AG20443 (cell line): Measurements from ENCODE around the gene LIMK2.
A peak's percentile ranks its signal among the peaks of the same experiment; 100 is the strongest.

Experiments
- DNase-seq: peaks from one replicate; pipeline ENCODE4 v3.0.0; 2012; ENCODE audit warnings: low spot score, mixed read lengths

LIMK2 gene

DNA sequence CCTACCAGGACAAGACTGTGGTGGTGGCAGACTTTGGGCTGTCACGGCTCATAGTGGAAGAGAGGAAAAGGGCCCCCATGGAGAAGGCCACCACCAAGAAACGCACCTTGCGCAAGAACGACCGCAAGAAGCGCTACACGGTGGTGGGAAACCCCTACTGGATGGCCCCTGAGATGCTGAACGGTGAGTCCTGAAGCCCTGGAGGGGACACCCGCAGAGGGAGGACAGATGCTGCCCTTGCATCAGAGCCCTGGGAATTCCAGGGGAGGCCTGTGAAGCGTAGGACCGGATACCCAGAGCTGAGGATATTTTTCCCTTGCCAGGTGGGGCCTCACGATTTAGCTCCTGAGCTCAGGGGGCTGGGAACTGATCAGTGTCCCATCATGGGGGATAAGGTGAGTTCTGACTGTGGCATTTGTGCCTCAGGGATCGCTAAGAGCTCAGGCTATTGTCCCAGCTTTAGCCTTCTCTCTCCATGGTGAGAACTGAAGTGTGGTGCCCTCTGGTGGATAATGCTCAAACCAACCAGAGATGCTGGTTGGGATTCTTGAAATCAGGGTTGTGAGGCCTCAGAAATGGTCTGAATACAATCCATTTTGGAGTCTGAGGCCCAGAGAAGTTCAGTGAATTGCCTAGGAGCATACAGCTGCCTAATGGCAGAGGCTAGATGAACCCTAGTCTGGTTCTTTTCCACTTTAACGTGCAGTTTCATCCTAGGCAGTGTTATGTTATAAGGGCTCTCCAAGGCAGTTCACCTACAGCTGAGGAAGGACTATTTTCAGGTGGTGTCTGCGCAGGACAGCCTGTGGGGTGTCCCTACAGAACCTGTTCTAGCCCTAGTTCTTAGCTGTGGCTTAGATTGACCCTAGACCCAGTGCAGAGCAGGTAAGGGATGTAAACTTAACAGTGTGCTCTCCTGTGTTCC is 60.7 kb downstream of the LIMK2 start:
- DNase-seq: peak; percentile 80

DNA sequence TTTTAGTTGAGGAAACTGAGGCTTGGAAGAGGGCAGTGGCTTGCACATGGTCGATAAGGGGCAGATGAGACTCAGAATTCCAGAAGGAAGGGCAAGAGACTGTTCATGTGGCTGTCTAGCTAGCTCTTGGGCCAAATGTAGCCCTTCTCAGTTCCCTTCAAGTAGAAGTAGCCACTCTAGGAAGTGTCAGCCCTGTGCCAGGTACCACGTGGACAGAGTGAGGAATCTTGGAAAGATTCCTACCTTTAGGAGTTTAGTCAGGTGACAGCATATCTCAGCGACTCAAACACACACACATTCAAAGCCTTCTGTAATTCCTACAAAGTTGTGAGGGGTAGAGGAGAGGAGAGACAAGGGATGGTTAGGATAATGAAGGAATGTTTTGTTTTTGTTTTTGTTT is 61.9 kb downstream of the LIMK2 start:
- no peak for DNase-seq

GRCh38 chr22:31275018-31275417 is 62.9 kb downstream of the LIMK2 start:
- no peak for DNase-seq

GRCh38 chr22:31275576-31275975 is 63.5 kb downstream of the LIMK2 start:
- no peak for DNase-seq

GRCh38 chr22:31276426-31277167 is 64.5 kb downstream of the LIMK2 start:
- no peak for DNase-seq

GRCh38 chr22:31277741-31278140 is 65.6 kb downstream of the LIMK2 start:
- no peak for DNase-seq

DNA sequence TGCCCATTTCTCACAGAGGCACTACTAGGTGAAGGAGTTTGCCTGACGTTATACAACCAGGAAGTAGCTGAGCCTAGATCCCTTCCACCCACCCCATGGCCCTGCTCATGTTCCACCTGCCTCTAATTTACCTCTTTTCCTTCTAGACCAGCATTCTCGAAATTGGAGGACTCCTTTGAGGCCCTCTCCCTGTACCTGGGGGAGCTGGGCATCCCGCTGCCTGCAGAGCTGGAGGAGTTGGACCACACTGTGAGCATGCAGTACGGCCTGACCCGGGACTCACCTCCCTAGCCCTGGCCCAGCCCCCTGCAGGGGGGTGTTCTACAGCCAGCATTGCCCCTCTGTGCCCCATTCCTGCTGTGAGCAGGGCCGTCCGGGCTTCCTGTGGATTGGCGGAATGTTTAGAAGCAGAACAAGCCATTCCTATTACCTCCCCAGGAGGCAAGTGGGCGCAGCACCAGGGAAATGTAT is 66.1 kb downstream of the LIMK2 start:
- no peak for DNase-seq

DNA sequence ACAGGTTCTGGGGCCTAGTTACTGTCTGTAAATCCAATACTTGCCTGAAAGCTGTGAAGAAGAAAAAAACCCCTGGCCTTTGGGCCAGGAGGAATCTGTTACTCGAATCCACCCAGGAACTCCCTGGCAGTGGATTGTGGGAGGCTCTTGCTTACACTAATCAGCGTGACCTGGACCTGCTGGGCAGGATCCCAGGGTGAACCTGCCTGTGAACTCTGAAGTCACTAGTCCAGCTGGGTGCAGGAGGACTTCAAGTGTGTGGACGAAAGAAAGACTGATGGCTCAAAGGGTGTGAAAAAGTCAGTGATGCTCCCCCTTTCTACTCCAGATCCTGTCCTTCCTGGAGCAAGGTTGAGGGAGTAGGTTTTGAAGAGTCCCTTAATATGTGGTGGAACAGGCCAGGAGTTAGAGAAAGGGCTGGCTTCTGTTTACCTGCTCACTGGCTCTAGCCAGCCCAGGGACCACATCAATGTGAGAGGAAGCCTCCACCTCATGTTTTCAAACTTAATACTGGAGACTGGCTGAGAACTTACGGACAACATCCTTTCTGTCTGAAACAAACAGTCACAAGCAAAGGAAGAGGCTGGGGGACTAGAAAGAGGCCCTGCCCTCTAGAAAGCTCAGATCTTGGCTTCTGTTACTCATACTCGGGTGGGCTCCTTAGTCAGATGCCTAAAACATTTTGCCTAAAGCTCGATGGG is 66.7 kb downstream of the LIMK2 start:
- DNase-seq: no peak

GRCh38 chr22:31279327-31279669 is 67.2 kb downstream of the LIMK2 start:
- DNase-seq: no peak

DNA sequence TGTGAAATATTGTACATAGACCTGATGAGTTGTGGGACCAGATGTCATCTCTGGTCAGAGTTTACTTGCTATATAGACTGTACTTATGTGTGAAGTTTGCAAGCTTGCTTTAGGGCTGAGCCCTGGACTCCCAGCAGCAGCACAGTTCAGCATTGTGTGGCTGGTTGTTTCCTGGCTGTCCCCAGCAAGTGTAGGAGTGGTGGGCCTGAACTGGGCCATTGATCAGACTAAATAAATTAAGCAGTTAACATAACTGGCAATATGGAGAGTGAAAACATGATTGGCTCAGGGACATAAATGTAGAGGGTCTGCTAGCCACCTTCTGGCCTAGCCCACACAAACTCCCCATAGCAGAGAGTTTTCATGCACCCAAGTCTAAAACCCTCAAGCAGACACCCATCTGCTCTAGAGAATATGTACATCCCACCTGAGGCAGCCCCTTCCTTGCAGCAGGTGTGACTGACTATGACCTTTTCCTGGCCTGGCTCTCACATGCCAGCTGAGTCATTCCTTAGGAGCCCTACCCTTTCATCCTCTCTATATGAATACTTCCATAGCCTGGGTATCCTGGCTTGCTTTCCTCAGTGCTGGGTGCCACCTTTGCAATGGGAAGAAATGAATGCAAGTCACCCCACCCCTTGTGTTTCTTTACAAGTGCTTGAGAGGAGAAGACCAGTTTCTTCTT is 67.9 kb downstream of the LIMK2 start:
- no peak for DNase-seq

DNA sequence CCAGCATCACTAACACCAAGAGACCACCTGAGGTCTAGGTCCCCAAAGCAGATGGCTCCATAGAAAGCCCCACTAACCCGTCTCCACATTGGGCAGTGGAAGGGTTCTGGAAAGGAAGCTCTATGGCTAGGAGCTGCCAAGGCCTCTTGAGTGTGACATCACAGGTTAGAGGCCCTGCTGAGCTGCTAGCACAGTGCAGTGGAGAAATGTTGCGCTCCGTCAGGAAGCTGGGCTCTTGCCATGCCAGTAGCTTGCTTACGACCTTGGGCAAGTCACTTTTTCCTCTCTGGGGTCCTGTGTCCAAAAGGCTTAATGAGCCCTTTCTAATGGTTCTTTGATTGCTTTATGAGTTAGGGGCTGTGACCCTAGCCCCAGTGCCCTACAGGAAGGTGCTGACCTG is 69.6 kb downstream of the LIMK2 start:
- DNase-seq: no peak

GRCh38 chr22:31282748-31283468 is 70.8 kb downstream of the LIMK2 start:
- DNase-seq: no peak

DNA sequence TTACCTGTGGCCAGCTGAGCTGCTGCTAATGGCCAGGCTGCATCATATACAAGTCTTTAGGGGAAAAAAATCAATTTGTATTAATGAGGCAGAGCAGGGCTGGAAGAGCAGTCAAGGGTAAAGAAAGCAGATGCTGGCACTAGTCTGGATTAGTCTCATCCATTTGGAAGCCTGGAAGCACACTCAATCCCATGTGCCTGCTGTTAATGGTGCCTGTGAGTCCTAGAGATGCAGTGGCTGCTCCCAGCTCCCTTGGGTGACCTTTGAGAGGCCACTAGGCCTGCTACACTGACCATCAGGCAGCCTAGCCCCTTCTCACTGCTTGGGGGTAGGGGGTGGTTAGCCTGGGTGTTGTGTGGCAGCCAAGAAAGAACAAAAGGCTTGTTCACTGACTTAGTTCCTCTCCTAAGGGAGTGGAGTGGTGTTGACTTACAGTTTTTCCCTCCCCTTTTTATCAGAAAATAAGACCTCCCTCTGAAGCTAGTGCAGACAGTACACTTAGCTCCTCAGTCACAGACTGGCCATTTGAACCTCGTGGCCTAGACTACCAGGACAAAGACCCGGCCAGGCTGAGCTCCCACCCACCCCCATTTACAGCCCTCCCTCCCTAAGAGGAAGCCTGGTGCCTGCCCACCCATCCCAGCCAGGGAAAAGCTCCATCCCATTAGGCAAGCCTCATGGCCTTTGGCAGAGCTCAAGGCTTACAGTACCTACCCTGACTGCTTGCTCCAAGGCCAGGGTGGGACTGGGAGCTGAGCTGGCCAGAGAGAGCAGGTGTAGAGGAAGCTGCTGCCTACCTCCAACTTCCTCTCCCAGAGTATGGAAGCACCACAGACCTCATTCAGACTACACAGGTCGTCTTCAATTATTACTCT is 72.4 kb downstream of the LIMK2 start:
- DNase-seq: no peak

- no peak for DNase-seq
Observed at GRCh38 chr22:31286360-31287255, 74.5 kb downstream of the LIMK2 start.

DNA sequence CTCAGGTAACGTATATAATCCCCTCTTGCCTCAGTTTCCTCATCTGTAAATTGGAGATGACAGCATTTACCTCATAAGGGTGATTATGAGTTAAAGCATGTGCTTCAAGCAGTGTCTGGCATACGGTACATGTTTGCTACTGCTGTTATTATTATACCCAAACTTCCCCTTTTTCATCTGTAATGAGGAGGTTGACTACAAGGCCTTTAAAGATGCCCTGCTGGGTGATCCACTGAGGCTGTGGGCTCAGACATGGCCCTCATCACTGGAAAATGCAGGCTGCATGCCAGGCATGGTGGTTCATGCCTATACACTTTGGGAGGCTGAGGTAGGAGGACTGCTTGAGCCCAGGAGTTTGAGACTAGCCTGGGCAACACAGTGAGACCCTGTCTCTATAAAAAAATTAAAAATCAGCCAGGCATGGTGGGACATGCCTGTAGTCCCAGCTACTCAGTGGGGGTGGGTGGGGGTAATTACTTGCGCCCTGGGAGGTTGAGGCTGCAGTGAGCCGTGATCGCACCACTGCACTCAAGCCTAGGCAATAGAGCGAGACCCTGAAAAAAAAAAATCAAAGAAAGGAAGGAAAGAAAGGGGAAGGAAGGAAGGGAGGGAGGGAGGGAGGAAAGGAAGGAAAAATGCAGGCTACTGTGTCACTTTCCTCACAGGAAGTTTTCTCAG is 75.9 kb downstream of the LIMK2 start:
- no peak for DNase-seq

DNA sequence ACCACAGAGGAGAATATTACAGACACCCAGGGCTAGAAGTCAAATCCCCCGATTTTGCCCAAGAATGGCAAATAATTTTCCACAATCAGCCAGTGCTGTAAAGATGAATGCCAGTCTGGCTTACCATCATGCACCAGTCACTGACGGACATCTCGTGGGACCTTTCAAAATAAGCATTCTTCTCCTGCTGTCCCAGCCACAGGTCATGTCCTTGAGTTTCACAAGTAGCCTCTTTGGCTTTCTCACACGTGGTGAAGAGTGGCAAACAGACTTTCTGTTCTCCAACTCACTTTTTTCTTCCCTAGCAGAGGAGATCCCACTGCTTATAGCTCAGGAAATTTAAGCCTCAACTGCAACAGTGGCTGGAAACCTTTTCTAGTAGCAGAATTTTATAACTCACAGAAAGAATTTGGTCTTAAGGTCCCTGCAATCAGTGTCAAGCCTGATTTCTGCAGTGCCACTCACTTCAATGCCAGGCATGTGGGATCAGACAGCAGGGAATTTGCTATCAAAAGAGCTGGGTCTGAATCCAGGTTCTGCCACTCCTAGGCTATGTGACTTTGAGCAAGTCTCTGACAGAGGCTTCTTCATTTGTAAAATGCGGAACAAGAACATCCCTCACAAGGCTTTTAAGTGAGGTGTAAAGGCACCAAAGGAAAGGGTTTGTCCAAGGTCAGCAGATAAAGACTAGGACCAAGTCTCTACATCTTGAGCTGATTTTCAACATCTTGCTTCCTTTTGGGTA is 76.6 kb downstream of the LIMK2 start:
- no peak for DNase-seq

- DNase-seq: no peak
Observed at GRCh38 chr22:31289344-31289743, 77.2 kb downstream of the LIMK2 start.
